Activated CD4-positive, alpha-beta T cell treated with anti-CD3 and anti-CD28 coated beads, Interleukin-2, amount 50 U/mL, for 24 hours (primary cell): ENCODE data around the gene UNC13C.

Experiments used
- DNase-seq, 2 donors: peaks; one replicate each; pipeline ENCODE4 v3.0.0-alpha.2; 2020; ENCODE audit warnings: low read depth in 1 of 2, low spot score in 1 of 2

Gene UNC13C

GRCh38 chr15:54289590-54290136 is 311.4 kb downstream of the UNC13C start:
- DNase-seq = no peak

- no peak for DNase-seq
Observed at GRCh38 chr15:54298396-54298795, 320.2 kb downstream of the UNC13C start.

GRCh38 chr15:54304321-54304720 is 326.1 kb downstream of the UNC13C start:
- DNase-seq = no peak

GRCh38 chr15:54305138-54305537 is 326.9 kb downstream of the UNC13C start:
- no peak for DNase-seq

GRCh38 chr15:54307252-54307902 is 329.1 kb downstream of the UNC13C start:
- no peak for DNase-seq

- no peak for DNase-seq
Observed at GRCh38 chr15:54307926-54308325, 329.7 kb downstream of the UNC13C start.

- no peak for DNase-seq
Observed at GRCh38 chr15:54312528-54312927, 334.3 kb downstream of the UNC13C start.

GRCh38 chr15:54321426-54321825 is 343.2 kb downstream of the UNC13C start:
- DNase-seq = no peak

- no peak for DNase-seq
Observed at GRCh38 chr15:54322341-54322740, 344.1 kb downstream of the UNC13C start.

GRCh38 chr15:54345301-54345700 is 367.1 kb downstream of the UNC13C start:
- no peak for DNase-seq

- no peak for DNase-seq
Observed at GRCh38 chr15:54345827-54346226, 367.6 kb downstream of the UNC13C start.

GRCh38 chr15:54347082-54347827 is 369.0 kb downstream of the UNC13C start:
- DNase-seq = no peak

- no peak for DNase-seq
Observed at GRCh38 chr15:54353726-54354125, 375.5 kb downstream of the UNC13C start.

- DNase-seq = no peak
Observed at GRCh38 chr15:54354341-54354740, 376.1 kb downstream of the UNC13C start.

GRCh38 chr15:54364961-54365360 is 386.7 kb downstream of the UNC13C start:
- no peak for DNase-seq

GRCh38 chr15:54373332-54373731 is 395.1 kb downstream of the UNC13C start:
- DNase-seq = no peak

- no peak for DNase-seq
Observed at GRCh38 chr15:54374184-54374952, 396.1 kb downstream of the UNC13C start.

GRCh38 chr15:54387799-54388198 is 409.6 kb downstream of the UNC13C start:
- no peak for DNase-seq

GRCh38 chr15:54388746-54389145 is 410.5 kb downstream of the UNC13C start:
- no peak for DNase-seq

GRCh38 chr15:54410481-54410880 is 432.2 kb downstream of the UNC13C start:
- DNase-seq = no peak

GRCh38 chr15:54424171-54424570 is 445.9 kb downstream of the UNC13C start:
- no peak for DNase-seq

GRCh38 chr15:54428596-54428995 is 450.4 kb downstream of the UNC13C start:
- no peak for DNase-seq
